ENCODE measurements around the gene BDH1. TPM values are rescaled to one million over a fixed set of nuclear protein-coding genes. Genes with fewer than 3 reads are reported as not detected.

The BDH1 gene
- polyA plus RNA-seq, 1 donor (not counting 4 experiments of a cell fraction or from before 2014, with no cell fraction given) = 30.2 TPM

GRCh38 chr3:197510642-197511018 lies 45.1 kb downstream of the BDH1 start:
- dilution Hi-C loops (cut with MboI; ENCODE audit: extremely low pct_ligation_motif_present, low sequenced_read_pairs) = no loop called here
- Histone ChIP-seq H3K4me1 (ENCODE audit: control insufficient read depth, extremely low read depth, insufficient read depth, low read length) (peaks cover 43% of the 10 kb centered on the region), H4K20me1 (ENCODE audit: control insufficient read depth, extremely low read depth, insufficient read depth, low read length) (no peaks in the 10 kb centered on the region)

GRCh38 chr3:197508924-197509775 lies 46.6 kb downstream of the BDH1 start:
- Histone ChIP-seq H3K4me2 (ENCODE audit: control insufficient read depth, extremely low read depth, insufficient read depth, low read depth, low read length) (peak overlapping the region; percentile 79), H2AFZ (ENCODE audit: control insufficient read depth, low read length) (no peak overlapping the region), H3K4me3 (ENCODE audit: control insufficient read depth in 2 of 3, extremely low read depth in 1 of 3, insufficient read depth in 2 of 3, low read depth in 1 of 3, low read length in 3 of 3) (no peak overlapping the region), H3K9ac (ENCODE audit: control insufficient read depth, extremely low read depth, insufficient read depth, low read length) (peak overlapping the region; percentile 77), H3K27me3 (ENCODE audit: control insufficient read depth, extremely low read depth, insufficient read depth, low read length) (no peaks in the 10 kb centered on the region), H3K27ac (ENCODE audit: control insufficient read depth, insufficient read depth, low read length) (no peak overlapping the region), H3K4me1 (ENCODE audit: control insufficient read depth, extremely low read depth, insufficient read depth, low read length) (peaks cover 40% of the 10 kb centered on the region), H3K36me3 (ENCODE audit: control insufficient read depth in 2 of 2, extremely low read depth in 1 of 2, insufficient read depth in 2 of 2, low read length in 2 of 2) (peaks cover 0 to 14% of the 10 kb centered on the region in 2 experiments), H3K9me3 (ENCODE audit: control insufficient read depth, low read depth, low read length) (no peaks in the 10 kb centered on the region), H3K9me1 (ENCODE audit: control insufficient read depth, extremely low read depth, insufficient read depth, low read length) (no peaks in the 10 kb centered on the region), H4K20me1 (ENCODE audit: control insufficient read depth, extremely low read depth, insufficient read depth, low read length) (no peaks in the 10 kb centered on the region), H3K79me2 (ENCODE audit: control insufficient read depth, insufficient read depth, low read length) (no peaks in the 10 kb centered on the region)
- no peak for FAIRE-seq
- TF ChIP-seq EZH2 (IDR thresholded peaks at IDR 0.05; ENCODE audit: low read length) = no peak
- no peak for TF ChIP-seq CTCF (optimal IDR thresholded peaks at IDR 0.05 in 1 of 3, IDR thresholded peaks at IDR 0.05 in 1 of 3, conservative IDR thresholded peaks at IDR 0.05 in 1 of 3; ENCODE audit: extremely low read depth in 1 of 3, insufficient read depth in 2 of 3, low read length in 3 of 3)
- dilution Hi-C loops (cut with MboI; ENCODE audit: extremely low pct_ligation_motif_present, low sequenced_read_pairs) = no loop called here
- DNase-seq (ENCODE audit: low read depth, low spot score) = no peak

More at GRCh38 chr3:197510642-197511018, 45.1 kb downstream of the BDH1 start:
- Histone ChIP-seq H2AFZ (ENCODE audit: control insufficient read depth, low read length) (no peak overlapping the region), H3K9me3 (ENCODE audit: control insufficient read depth, low read depth, low read length) (no peaks in the 10 kb centered on the region), H3K4me2 (ENCODE audit: control insufficient read depth, extremely low read depth, insufficient read depth, low read depth, low read length) (no peak overlapping the region), H3K9ac (ENCODE audit: control insufficient read depth, extremely low read depth, insufficient read depth, low read length) (no peak overlapping the region), H3K27me3 (ENCODE audit: control insufficient read depth, extremely low read depth, insufficient read depth, low read length) (no peaks in the 10 kb centered on the region), H3K79me2 (ENCODE audit: control insufficient read depth, insufficient read depth, low read length) (no peaks in the 10 kb centered on the region), H3K36me3 (ENCODE audit: control insufficient read depth in 2 of 2, extremely low read depth in 1 of 2, insufficient read depth in 2 of 2, low read length in 2 of 2) (peaks cover 0 to 14% of the 10 kb centered on the region in 2 experiments), H3K9me1 (ENCODE audit: control insufficient read depth, extremely low read depth, insufficient read depth, low read length) (no peaks in the 10 kb centered on the region), H3K27ac (ENCODE audit: control insufficient read depth, insufficient read depth, low read length) (no peak overlapping the region), H3K4me3 (ENCODE audit: control insufficient read depth in 2 of 3, extremely low read depth in 1 of 3, insufficient read depth in 2 of 3, low read depth in 1 of 3, low read length in 3 of 3) (no peak overlapping the region)
- no peak for TF ChIP-seq CTCF (optimal IDR thresholded peaks at IDR 0.05 in 1 of 3, IDR thresholded peaks at IDR 0.05 in 1 of 3, conservative IDR thresholded peaks at IDR 0.05 in 1 of 3; ENCODE audit: extremely low read depth in 1 of 3, insufficient read depth in 2 of 3, low read length in 3 of 3)
- TF ChIP-seq EZH2 (IDR thresholded peaks at IDR 0.05; ENCODE audit: low read length) = no peak
- no peak for DNase-seq (ENCODE audit: low read depth, low spot score)
- FAIRE-seq = no peak
